IMR-90 (cell line): ENCODE results near the gene BRSK1. TPM values are rescaled to one million over a fixed set of nuclear protein-coding genes. Genes with fewer than 3 reads are reported as not detected.

ENCODE experiments used
- ATAC-seq: fragments of 200-7000 bp; cut with Tn5 transposase; 2 replicates; pipeline ENCODE4 v1.9.1; 2020; ENCODE audit warnings: low read depth, mild to moderate bottlenecking, moderate library complexity
- BruUV-seq: library from RNA; stranded (reverse); fragments of 400-500 nt; replicated peaks from 2 replicates; lab custom pipeline; 2021; lab: Mats Ljungman, UMichigan
- CTCF ChIA-PET: fragments of 300-600 bp; formaldehyde crosslinking; extraction: SDS; loops from one replicate; lab custom pipeline; 2021; ENCODE audit warnings: antibody characterized with exemption; lab: Yijun Ruan, JAX
- POLR2A ChIA-PET: fragments of 300-600 bp; sonication (Branson Sonifier 250); formaldehyde crosslinking; loops from one replicate; lab custom pipeline; 2022; ENCODE audit warnings: antibody characterized with exemption; ENCODE audit not compliant: unreplicated experiment; lab: Charles Lee
- DNase-seq: peaks from one replicate; pipeline ENCODE4 v3.0.0; 2013
- H2AFZ ChIP-seq: replicated peaks from 2 replicates; pipeline ENCODE3; 2013; ENCODE audit warnings: low read length, mild to moderate bottlenecking; ENCODE audit not compliant: poor library complexity
- H2AK5ac ChIP-seq: 2 replicates; pipeline ENCODE4 v1.6.1; 2013; ENCODE audit warnings: low read depth, low read length, inconsistent platforms
- H2AK9ac ChIP-seq: replicated peaks from 2 replicates; pipeline ENCODE3; 2013; ENCODE audit warnings: mild to moderate bottlenecking, low read depth, low read length, moderate library complexity; ENCODE audit not compliant: poor library complexity
- H2BK120ac ChIP-seq: 2 replicates; pipeline ENCODE4 v1.6.1; 2013; ENCODE audit warnings: low read depth, low read length, inconsistent platforms
- H2BK15ac ChIP-seq: 3 replicates; pipeline ENCODE4 v1.6.1; 2013; ENCODE audit warnings: low read depth, low read length, inconsistent platforms
- H2BK20ac ChIP-seq: 2 replicates; pipeline ENCODE4 v1.6.1; 2013; ENCODE audit warnings: low read depth, mild to moderate bottlenecking, inconsistent platforms, low read length, moderate library complexity
- H2BK5ac ChIP-seq: 2 replicates; pipeline ENCODE4 v1.6.1; 2013; ENCODE audit warnings: mild to moderate bottlenecking, low read depth, low read length, inconsistent platforms; ENCODE audit not compliant: poor library complexity, severe bottlenecking
- H3K14ac ChIP-seq: replicated peaks from 2 replicates; pipeline ENCODE4 v1.6.1; 2013; ENCODE audit warnings: low read depth, low read length, inconsistent platforms
- H3K18ac ChIP-seq: 2 replicates; pipeline ENCODE4 v1.6.1; 2013; ENCODE audit warnings: low read depth, low read length, control low read depth
- H3K23ac ChIP-seq: 2 replicates; pipeline ENCODE4 v1.6.1; 2013; ENCODE audit warnings: low read depth, low read length, inconsistent platforms
- H3K27ac ChIP-seq: 2 replicates; pipeline ENCODE4 v1.5.1; 2013; ENCODE audit warnings: mild to moderate bottlenecking, control low read depth, low read length; ENCODE audit not compliant: insufficient read depth
- H3K27me3 ChIP-seq: 2 replicates; pipeline ENCODE4 v1.6.1; 2013; ENCODE audit warnings: low read length; ENCODE audit not compliant: control insufficient read depth, insufficient read depth
- H3K36me3 ChIP-seq: 2 replicates; pipeline ENCODE4 v1.6.1; 2013; ENCODE audit warnings: low read length, mixed read lengths; ENCODE audit not compliant: control insufficient read depth, insufficient read depth
- H3K4ac ChIP-seq: 2 replicates; pipeline ENCODE4 v1.6.1; 2013; ENCODE audit warnings: low read depth, low read length, inconsistent platforms
- H3K4me1 ChIP-seq: 2 replicates; pipeline ENCODE4 v1.6.1; 2013; ENCODE audit warnings: low read length, mixed read lengths; ENCODE audit not compliant: control insufficient read depth, insufficient read depth
- H3K4me2 ChIP-seq: 2 replicates; pipeline ENCODE4 v1.6.1; 2013; ENCODE audit warnings: low read depth, mild to moderate bottlenecking, control low read depth, low read length, moderate library complexity
- H3K4me3 ChIP-seq: 2 replicates; pipeline ENCODE4 v1.5.1; 2013; ENCODE audit warnings: low read depth, mild to moderate bottlenecking, control low read depth, low read length, moderate library complexity; ENCODE audit not compliant: insufficient read depth
- H3K56ac ChIP-seq: 2 replicates; pipeline ENCODE4 v1.6.1; 2013; ENCODE audit warnings: low read length, inconsistent platforms; ENCODE audit not compliant: insufficient read depth; ENCODE audit errors: extremely low read depth
- H3K79me1 ChIP-seq, 2 experiments: 2 replicates each; pipeline ENCODE4 v1.6.1; 2013; ENCODE audit warnings: low read length in 2 of 2, inconsistent platforms in 1 of 2, low read depth in 1 of 2
- H3K9ac ChIP-seq: 2 replicates; pipeline ENCODE4 v1.6.1; 2013; ENCODE audit warnings: low read depth, low read length, control low read depth
- H3K9me1 ChIP-seq: 2 replicates; pipeline ENCODE4 v1.6.1; 2013; ENCODE audit warnings: low read length, inconsistent platforms; ENCODE audit not compliant: insufficient read depth
- H3K9me3 ChIP-seq: 2 replicates; pipeline ENCODE4 v1.6.1; 2013; ENCODE audit warnings: low read length; ENCODE audit not compliant: control insufficient read depth, insufficient read depth
- H4K20me1 ChIP-seq: 2 replicates; pipeline ENCODE4 v1.6.1; 2013; ENCODE audit warnings: low read length, inconsistent platforms; ENCODE audit not compliant: insufficient read depth
- H4K5ac ChIP-seq: 2 replicates; pipeline ENCODE4 v1.6.1; 2013; ENCODE audit warnings: mild to moderate bottlenecking, low read depth, low read length, control low read depth
- H4K8ac ChIP-seq, 2 experiments: 2 replicates each; pipeline ENCODE4 v1.6.1; 2013; ENCODE audit warnings: low read depth in 2 of 2, low read length in 2 of 2, control low read depth in 1 of 2, inconsistent platforms in 1 of 2
- H4K91ac ChIP-seq: 2 replicates; pipeline ENCODE4 v1.6.1; 2013; ENCODE audit warnings: low read depth, low read length, inconsistent platforms; ENCODE audit not compliant: insufficient read depth
- FOS ChIP-seq: fragments of 150-350 bp; IDR thresholded peaks from 2 replicates; pipeline ENCODE4 v1.6.1; 2016; ENCODE audit warnings: low read depth, low read length
- SMC3 ChIP-seq: fragments of 150-350 bp; IDR thresholded peaks from 2 replicates; pipeline ENCODE4 v1.6.1; 2016; ENCODE audit warnings: low read depth, mild to moderate bottlenecking, antibody characterized with exemption, low read length, moderate library complexity
- WGBS, 2 experiments: methylation state at CpG; one replicate each; pipeline versions ENCODE4 v1.1.5 to v1.1.7; 2013; ENCODE audit warnings: missing lambda C conversion rate in 2 of 2; ENCODE audit not compliant: insufficient read length in 1 of 2; ENCODE audit errors: extremely low coverage in 2 of 2; 5-methylcytosine and 5-hydroxymethylcytosine counted together
- dilution Hi-C: fragments of 300-500 bp; cut with HindIII; formaldehyde crosslinking; loops from one replicate; pipeline ENCODE4 v1.14.3; 2018; ENCODE audit warnings: low sequenced_read_pairs; ENCODE audit not compliant: unreplicated experiment
- in situ Hi-C: fragments of 300-500 bp; cut with MboI; formaldehyde crosslinking; loops from 3 replicates; pipeline ENCODE4 v1.14.3; 2019; ENCODE audit warnings: low sequenced_read_pairs, inconsistent platforms, mixed read lengths
- intact Hi-C: fragments of 100-400 bp; cut with micrococcal nuclease; formaldehyde crosslinking; loops from 2 replicates; pipeline ENCODE4 v1.10.0; 2022
- polyA plus RNA-seq, 3 experiments: library from polyadenylated mRNA; depleted of rRNA; stranded (reverse); fragments of >200 nt; gene quantifications; 2 replicates each; pipeline ENCODE4 v1.2.3, GENCODE V29; 2012; ENCODE audit warnings: low replicate concordance in 1 of 3
- total RNA-seq: library from RNA; depleted of rRNA; stranded (reverse); fragments of >200 nt; gene quantifications from 2 replicates; pipeline ENCODE4 v1.2.3, GENCODE V29; 2012

BRSK1 gene
- total and polyA plus RNA-seq, 2 of the 4 experiments (the other 2 are of a cell fraction), result 2.5 to 22.3 TPM

DNA sequence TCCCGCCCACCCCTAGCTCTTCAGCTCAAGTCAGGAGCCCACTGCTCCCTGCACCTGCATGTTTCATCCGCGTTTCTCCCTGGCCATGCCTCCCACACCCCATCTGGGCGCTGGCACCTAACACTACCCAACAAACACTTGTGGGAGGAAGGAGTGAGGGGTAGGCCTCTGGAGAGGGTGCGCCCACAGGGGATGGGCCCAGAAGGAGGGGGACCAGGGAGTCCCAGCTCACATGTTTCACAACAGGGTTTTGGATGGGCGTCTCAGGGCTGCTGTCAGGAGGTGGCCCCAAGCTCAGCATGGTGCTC, 43.1 kb upstream of the BRSK1 start:
- no peak overlapping the region for H3K4me3 ChIP-seq
- H3K9me3 ChIP-seq, result no peaks in the 10 kb centered on the region
- H2BK20ac ChIP-seq, result no peak overlapping the region
- no peaks in the 10 kb centered on the region for H3K27me3 ChIP-seq
- H3K18ac ChIP-seq, result no peak overlapping the region
- ChIA-PET POLR2A (no interaction called here), CTCF (no interaction called here)
- H4K91ac ChIP-seq, result no peak overlapping the region
- no peak overlapping the region for H3K27ac ChIP-seq
- WGBS, 2 experiments, result 100% methylated on average over 2 of the region's 6 CpGs; no CpG with 5 or more reads in 1 of the 2 experiments
- H4K20me1 ChIP-seq, result peaks cover 3% of the 10 kb centered on the region
- peaks cover 2 to 34% of the 10 kb centered on the region in 2 experiments; a peak in 3 of 4 replicates for H3K79me1 ChIP-seq
- no peak overlapping the region for H3K56ac ChIP-seq
- in situ Hi-C loops (no loop called here), dilution Hi-C loops (no loop called here), intact Hi-C loops (no loop called here)
- DNase-seq (no peak), ATAC-seq (no peak)
- H3K14ac ChIP-seq, result no peak overlapping the region
- H3K4me1 ChIP-seq, result no peaks in the 10 kb centered on the region
- H2AK5ac ChIP-seq, result no peak overlapping the region
- no peak overlapping the region for H2AFZ ChIP-seq
- no peak overlapping the region for H4K5ac ChIP-seq
- H2AK9ac ChIP-seq, result no peak overlapping the region
- no peak overlapping the region for H2BK15ac ChIP-seq
- peaks cover 5% of the 10 kb centered on the region for H3K9me1 ChIP-seq
- H2BK5ac ChIP-seq, result no peak overlapping the region
- BruUV-seq, result no TSS peak
- H3K9ac ChIP-seq, result no peak overlapping the region
- H2BK120ac ChIP-seq, result no peak overlapping the region
- TF ChIP-seq FOS, result no peak
- no peak for TF ChIP-seq SMC3
- H4K8ac ChIP-seq, result no peak overlapping the region
- H3K4me2 ChIP-seq, result no peak overlapping the region
- no peak overlapping the region for H3K4ac ChIP-seq
- peaks cover 81% of the 10 kb centered on the region for H3K36me3 ChIP-seq
- H3K23ac ChIP-seq, result no peak overlapping the region
